BJ (cell line): ENCODE measurements around the gene ATP6V1C2. TPM values are rescaled to one million over a fixed set of nuclear protein-coding genes. Genes with fewer than 3 reads are reported as not detected.

Experiments used
- CTCF ChIA-PET: fragments of 350-600 bp; formaldehyde crosslinking; extraction: SDS; loops from one replicate; lab custom pipeline; 2021; ENCODE audit warnings: antibody characterized with exemption, inconsistent platforms; lab: Yijun Ruan, JAX
- POLR2A ChIA-PET: fragments of 300-600 bp; sonication (Branson Sonifier 250); formaldehyde crosslinking; extraction: SDS; loops from one replicate; lab custom pipeline; 2021; ENCODE audit warnings: antibody characterized with exemption; lab: Charles Lee
- DNase-seq: peaks from one replicate; pipeline ENCODE4 v3.0.0-alpha.2; 2011; ENCODE audit warnings: low read depth
- H3K27me3 ChIP-seq: 2 replicates; pipeline ENCODE4 v1.6.0; 2011; ENCODE audit warnings: low read length; ENCODE audit not compliant: control insufficient read depth, insufficient read depth
- H3K36me3 ChIP-seq: 2 replicates; pipeline ENCODE4 v1.5.1; 2011; ENCODE audit warnings: low read length; ENCODE audit not compliant: control insufficient read depth, insufficient read depth
- H3K4me3 ChIP-seq: 2 replicates; pipeline ENCODE4 v1.5.1; 2011; ENCODE audit warnings: low read depth, mild to moderate bottlenecking, control low read depth, low read length
- polyA plus RNA-seq: library from polyadenylated mRNA; depleted of rRNA; stranded (reverse); fragments of >200 nt; gene quantifications from 2 replicates; pipeline ENCODE4 v1.2.3, GENCODE V29; 2011
- TF ChIP-seq, protein P1 (sequence below): IDR thresholded peaks from 2 replicates; pipeline ENCODE4 v1.5.1; 2011; ENCODE audit warnings: low read depth, mild to moderate bottlenecking, control low read depth, inconsistent platforms, low read length, moderate library complexity; ENCODE audit not compliant: insufficient read depth

The ATP6V1C2 gene
- polyA plus RNA-seq, 1 experiment = 0.04 TPM

DNA sequence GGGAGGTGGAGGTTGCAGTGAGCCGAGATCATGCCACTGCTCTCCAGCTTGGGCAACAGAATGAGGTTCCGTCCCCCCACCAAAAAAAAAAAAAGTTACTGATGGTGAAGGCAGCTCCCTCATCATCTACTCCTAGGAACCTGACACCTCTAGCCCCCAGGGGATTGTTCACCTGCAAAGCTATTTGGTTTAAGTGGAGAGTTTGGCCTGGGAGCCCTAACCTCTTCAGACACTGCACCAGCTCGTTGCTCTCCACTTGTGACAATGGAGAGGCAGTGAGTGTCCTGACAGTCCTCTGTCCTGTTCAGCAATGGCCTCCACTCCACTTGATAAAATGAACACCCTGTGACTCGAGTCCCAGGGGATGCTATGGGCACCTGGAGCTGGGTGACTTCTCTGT lies 43.5 kb downstream of the ATP6V1C2 start:
- POLR2A ChIA-PET = no interaction called here
- TF ChIP-seq, protein P1, sequence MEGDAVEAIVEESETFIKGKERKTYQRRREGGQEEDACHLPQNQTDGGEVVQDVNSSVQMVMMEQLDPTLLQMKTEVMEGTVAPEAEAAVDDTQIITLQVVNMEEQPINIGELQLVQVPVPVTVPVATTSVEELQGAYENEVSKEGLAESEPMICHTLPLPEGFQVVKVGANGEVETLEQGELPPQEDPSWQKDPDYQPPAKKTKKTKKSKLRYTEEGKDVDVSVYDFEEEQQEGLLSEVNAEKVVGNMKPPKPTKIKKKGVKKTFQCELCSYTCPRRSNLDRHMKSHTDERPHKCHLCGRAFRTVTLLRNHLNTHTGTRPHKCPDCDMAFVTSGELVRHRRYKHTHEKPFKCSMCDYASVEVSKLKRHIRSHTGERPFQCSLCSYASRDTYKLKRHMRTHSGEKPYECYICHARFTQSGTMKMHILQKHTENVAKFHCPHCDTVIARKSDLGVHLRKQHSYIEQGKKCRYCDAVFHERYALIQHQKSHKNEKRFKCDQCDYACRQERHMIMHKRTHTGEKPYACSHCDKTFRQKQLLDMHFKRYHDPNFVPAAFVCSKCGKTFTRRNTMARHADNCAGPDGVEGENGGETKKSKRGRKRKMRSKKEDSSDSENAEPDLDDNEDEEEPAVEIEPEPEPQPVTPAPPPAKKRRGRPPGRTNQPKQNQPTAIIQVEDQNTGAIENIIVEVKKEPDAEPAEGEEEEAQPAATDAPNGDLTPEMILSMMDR = no peak
- no peak for DNase-seq
- H3K36me3 ChIP-seq = no peaks in the 10 kb centered on the region
- peaks cover 2% of the 10 kb centered on the region; the same call in 1 of the 2 replicates for H3K27me3 ChIP-seq
- CTCF ChIA-PET = interaction anchor here (0.6 to 1.1 kb wide), 2 partner anchors 12 to 358 kb away, joined by 3 to 4 read pairs; no protein-coding TSS in a partner anchor
- H3K4me3 ChIP-seq = no peak overlapping the region

DNA sequence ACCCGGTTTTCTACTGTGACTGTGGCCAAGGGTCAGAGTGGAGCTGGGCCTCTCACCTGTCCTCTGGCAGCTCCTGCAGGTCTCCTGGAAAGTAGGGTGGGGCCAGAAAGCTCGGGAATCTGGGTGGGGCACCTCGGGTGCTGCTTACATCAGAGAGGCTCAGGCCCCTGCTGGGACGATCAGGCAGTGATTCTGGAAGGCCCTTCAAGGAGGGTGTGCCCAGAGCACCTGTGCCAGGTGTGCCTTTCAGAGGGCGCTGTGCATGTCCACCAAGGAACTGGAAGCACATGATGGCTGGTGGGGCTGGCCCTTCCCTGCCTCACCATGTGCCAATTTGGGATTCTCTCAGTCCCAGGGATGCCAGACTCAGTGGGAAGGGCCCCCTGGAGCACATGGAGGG lies 44.0 kb downstream of the ATP6V1C2 start:
- H3K36me3 ChIP-seq = no peaks in the 10 kb centered on the region
- H3K27me3 ChIP-seq = peaks cover 2% of the 10 kb centered on the region; the same call in 1 of the 2 replicates
- no peak overlapping the region for H3K4me3 ChIP-seq
- CTCF ChIA-PET = interaction anchor here (0.6 to 1.1 kb wide), 2 partner anchors 12 to 359 kb away, joined by 3 to 4 read pairs; no protein-coding TSS in a partner anchor
- DNase-seq = no peak
- TF ChIP-seq, protein P1 = no peak
- POLR2A ChIA-PET = no interaction called here

DNA sequence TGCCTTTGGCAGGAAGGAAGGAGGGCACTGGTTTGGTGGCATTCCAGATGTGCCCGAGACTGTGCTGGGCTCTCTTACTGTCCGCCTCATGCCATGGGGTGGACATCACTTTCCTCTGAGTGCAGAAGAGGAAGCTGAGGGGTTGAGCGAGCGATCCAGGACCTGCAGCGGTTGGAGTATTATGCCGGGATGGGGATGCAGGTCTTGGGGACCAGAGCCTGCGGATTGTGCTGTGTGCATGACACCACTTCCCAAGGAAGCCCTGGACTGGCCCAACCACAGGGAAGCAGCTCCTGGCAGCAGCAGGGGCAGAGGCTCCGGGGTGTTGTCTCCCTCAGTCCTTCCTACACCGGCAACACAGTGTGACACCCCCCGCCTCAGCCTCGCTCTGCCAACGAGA lies 44.5 kb downstream of the ATP6V1C2 start:
- H3K36me3 ChIP-seq = no peaks in the 10 kb centered on the region
- DNase-seq = no peak
- H3K4me3 ChIP-seq = no peak overlapping the region
- ChIA-PET CTCF (no interaction called here), POLR2A (no interaction called here)
- peaks cover 2% of the 10 kb centered on the region; the same call in 1 of the 2 replicates for H3K27me3 ChIP-seq
- TF ChIP-seq, protein P1 = no peak

- no peak overlapping the region for H3K4me3 ChIP-seq
- TF ChIP-seq, protein P1 = no peak
- H3K36me3 ChIP-seq = no peaks in the 10 kb centered on the region
- ChIA-PET CTCF (no interaction called here), POLR2A (no interaction called here)
- no peak for DNase-seq
- H3K27me3 ChIP-seq = peaks cover 2% of the 10 kb centered on the region; the same call in 1 of the 2 replicates
These were observed 46.7 kb downstream of the ATP6V1C2 start for GRCh38 chr2:10768063-10768507.

DNA sequence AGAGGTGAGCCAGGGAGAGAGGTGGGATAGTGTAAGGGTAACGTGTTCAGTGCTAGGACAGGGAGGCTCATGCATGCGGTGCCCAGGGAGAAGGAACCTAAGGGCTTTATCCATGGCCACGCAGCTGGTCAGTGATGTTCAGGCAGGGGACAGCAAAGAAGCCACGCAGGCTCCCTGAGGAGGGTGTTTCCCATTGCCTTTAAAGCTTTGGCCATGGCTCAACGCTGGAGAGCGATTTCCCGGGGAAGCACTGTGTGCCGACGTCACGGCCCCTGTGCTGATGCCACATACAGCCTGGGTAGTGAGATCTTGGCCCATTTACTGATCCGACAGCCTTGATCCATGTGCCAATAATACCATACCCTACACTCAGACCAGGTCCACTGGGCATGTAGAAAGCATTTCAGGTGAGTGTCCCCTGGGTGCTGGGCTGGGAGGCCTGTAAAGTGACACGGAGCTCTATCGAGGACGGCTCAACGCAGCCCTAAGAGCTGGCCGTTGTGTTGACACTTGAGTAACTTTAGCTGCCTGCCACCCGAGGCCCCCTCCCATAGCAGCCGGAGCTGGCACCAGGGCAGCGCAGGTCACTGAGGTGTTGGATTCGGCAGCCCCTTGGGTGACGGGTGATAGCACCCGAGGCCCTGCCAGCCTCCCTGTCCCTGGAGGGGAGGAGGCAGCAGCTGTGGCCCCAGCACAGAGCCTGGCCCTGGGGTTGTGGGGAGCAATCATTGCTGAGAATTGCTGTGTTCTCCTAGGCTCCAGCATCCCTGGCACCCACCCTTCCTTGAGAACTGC lies 49.7 kb downstream of the ATP6V1C2 start:
- ChIA-PET CTCF (no interaction called here), POLR2A (no interaction called here)
- Histone ChIP-seq H3K36me3 (no peaks in the 10 kb centered on the region), H3K27me3 (no peaks in the 10 kb centered on the region), H3K4me3 (no peak overlapping the region)
- TF ChIP-seq, protein P1 = no peak
- no peak for DNase-seq
